HEK293 (cell line): Measurements from ENCODE around the gene SDHAF4.
"Not testable (repeated sequence)": the region's sequence is repeated elsewhere in the genome, so short reads cannot be mapped to it uniquely, and the experiment has no call there.

Experiments
- CTCF ChIA-PET: fragments of 350-600 bp; formaldehyde crosslinking; extraction: SDS; loops from one replicate; lab custom pipeline; 2021; ENCODE audit warnings: antibody characterized with exemption; lab: Yijun Ruan, JAX
- POLR2A ChIA-PET: fragments of 300-600 bp; formaldehyde crosslinking; extraction: SDS; loops from one replicate; lab custom pipeline; 2020; ENCODE audit warnings: antibody characterized with exemption, inconsistent platforms; lab: Yijun Ruan, JAX
- H3K27ac ChIP-seq: fragments of 200-500 bp; sonication (Bioruptor generic); 2 replicates; pipeline ENCODE4 v1.5.1; 2014; ENCODE audit warnings: low read depth, low read length, control low read depth, inconsistent platforms; ENCODE audit errors: extremely low read depth
- H3K36me3 ChIP-seq, 2 experiments: fragments of 200-500 bp in 1 of 2; sonication (Bioruptor generic) in 1 of 2; 1 replicate in 1 of 2; 2 replicates in 1 of 2; pipeline ENCODE4 v1.5.1; 2014 to 2017; ENCODE audit warnings: inconsistent platforms in 2 of 2, low read length in 2 of 2; ENCODE audit not compliant: control insufficient read depth in 2 of 2, insufficient read depth in 1 of 2
- H3K4me1 ChIP-seq: fragments of 200-500 bp; sonication (Bioruptor generic); 2 replicates; pipeline ENCODE4 v1.5.1; 2014; ENCODE audit warnings: mild to moderate bottlenecking, low read length, inconsistent platforms; ENCODE audit not compliant: control insufficient read depth, insufficient read depth
- H3K4me3 ChIP-seq: 2 replicates; pipeline ENCODE4 v1.5.1; 2011; ENCODE audit warnings: low read depth, mild to moderate bottlenecking, control low read depth, low read length, moderate library complexity
- H3K9me3 ChIP-seq: fragments of 200-500 bp; sonication (Bioruptor generic); 2 replicates; pipeline ENCODE4 v1.5.1; 2014; ENCODE audit warnings: low read depth, low read length, inconsistent platforms; ENCODE audit not compliant: control insufficient read depth, insufficient read depth
- ATF2 ChIP-seq: fragments of 450-650 bp; formaldehyde crosslinking; IDR thresholded peaks from 2 replicates; pipeline ENCODE4 v1.5.1; 2016; ENCODE audit warnings: missing biosample characterization, missing genetic modification characterization, low read depth
- EGR2 ChIP-seq: fragments of 450-650 bp; formaldehyde crosslinking; IDR thresholded peaks from 2 replicates; pipeline ENCODE4 v1.5.1; 2016; ENCODE audit warnings: low read depth, missing biosample characterization, missing genetic modification characterization
- HOXC10 ChIP-seq: sonication (generic); formaldehyde crosslinking; IDR thresholded peaks from 2 replicates; pipeline ENCODE4 v1.8.1; 2023; ENCODE audit warnings: mild to moderate bottlenecking, missing genetic modification reagents
- MZF1 ChIP-seq: fragments of 450-650 bp; formaldehyde crosslinking; IDR thresholded peaks from 2 replicates; pipeline ENCODE4 v1.5.1; 2017; ENCODE audit warnings: missing biosample characterization, missing genetic modification characterization, borderline replicate concordance
- OSR2 ChIP-seq: fragments of 450-650 bp; formaldehyde crosslinking; IDR thresholded peaks from 2 replicates; pipeline ENCODE4 v1.5.1; 2016; ENCODE audit warnings: missing biosample characterization, missing genetic modification characterization
- PBX3 ChIP-seq: sonication (generic); formaldehyde crosslinking; IDR thresholded peaks from 2 replicates; pipeline ENCODE4 v1.8.1; 2022; ENCODE audit warnings: mild to moderate bottlenecking, moderate library complexity, missing genetic modification reagents
- REST ChIP-seq: fragments of 450-650 bp; formaldehyde crosslinking; IDR thresholded peaks from 2 replicates; pipeline ENCODE4 v1.5.1; 2016; ENCODE audit warnings: missing biosample characterization, missing genetic modification characterization
- SCRT2 ChIP-seq: fragments of 450-650 bp; formaldehyde crosslinking; IDR thresholded peaks from 2 replicates; pipeline ENCODE4 v1.5.1; 2016; ENCODE audit warnings: missing biosample characterization, missing genetic modification characterization
- TRIM28 ChIP-seq: IDR thresholded peaks from 2 replicates; pipeline ENCODE4 v1.6.1; 2011; ENCODE audit warnings: low read length, control low read depth, borderline replicate concordance
- ZBTB20 ChIP-seq: fragments of 450-650 bp; formaldehyde crosslinking; IDR thresholded peaks from 2 replicates; pipeline ENCODE4 v1.5.1; 2016; ENCODE audit warnings: missing biosample characterization, missing genetic modification characterization
- ZBTB48 ChIP-seq: fragments of 450-650 bp; formaldehyde crosslinking; IDR thresholded peaks from 2 replicates; pipeline ENCODE4 v1.5.1; 2016; ENCODE audit warnings: missing biosample characterization, missing genetic modification characterization
- ZFP3 ChIP-seq: fragments of 450-650 bp; formaldehyde crosslinking; IDR thresholded peaks from 2 replicates; pipeline ENCODE4 v1.5.1; 2016; ENCODE audit warnings: low read depth, missing biosample characterization, missing genetic modification characterization
- ZIC2 ChIP-seq: fragments of 450-650 bp; formaldehyde crosslinking; IDR thresholded peaks from 2 replicates; pipeline ENCODE4 v1.5.1; 2016; ENCODE audit warnings: missing biosample characterization, missing genetic modification characterization
- ZNF121 ChIP-seq: fragments of 450-650 bp; formaldehyde crosslinking; IDR thresholded peaks from 2 replicates; pipeline ENCODE4 v1.5.1; 2016; ENCODE audit warnings: missing biosample characterization, missing genetic modification characterization
- ZNF146 ChIP-seq: fragments of 450-650 bp; formaldehyde crosslinking; IDR thresholded peaks from 2 replicates; pipeline ENCODE4 v1.5.1; 2016; ENCODE audit warnings: missing biosample characterization, missing genetic modification characterization
- ZNF223 ChIP-seq: fragments of 450-650 bp; formaldehyde crosslinking; IDR thresholded peaks from 2 replicates; pipeline ENCODE4 v1.5.1; 2016; ENCODE audit warnings: missing biosample characterization, missing genetic modification characterization
- ZNF280C ChIP-seq: fragments of 450-650 bp; formaldehyde crosslinking; IDR thresholded peaks from 2 replicates; pipeline ENCODE4 v1.5.1; 2016; ENCODE audit warnings: missing biosample characterization, missing genetic modification characterization
- ZNF416 ChIP-seq: fragments of 450-650 bp; formaldehyde crosslinking; IDR thresholded peaks from 2 replicates; pipeline ENCODE4 v1.5.1; 2016; ENCODE audit warnings: missing biosample characterization, missing genetic modification characterization
- ZNF600 ChIP-seq: fragments of 450-650 bp; formaldehyde crosslinking; IDR thresholded peaks from 2 replicates; pipeline ENCODE4 v1.5.1; 2016; ENCODE audit warnings: missing biosample characterization, missing genetic modification characterization
- ZNF677 ChIP-seq: fragments of 450-650 bp; IDR thresholded peaks from 2 replicates; pipeline ENCODE4 v1.5.0; 2018; ENCODE audit warnings: missing biosample characterization, mild to moderate bottlenecking, missing genetic modification characterization, moderate library complexity
- ZNF76 ChIP-seq: fragments of 450-650 bp; formaldehyde crosslinking; IDR thresholded peaks from 2 replicates; pipeline ENCODE4; 2016; ENCODE audit warnings: low read depth, missing biosample characterization, missing genetic modification characterization, borderline replicate concordance
- ZNF837 ChIP-seq: fragments of 450-650 bp; formaldehyde crosslinking; IDR thresholded peaks from 2 replicates; pipeline ENCODE4 v1.5.1; 2016; ENCODE audit warnings: missing biosample characterization, missing genetic modification characterization

SDHAF4 gene

DNA sequence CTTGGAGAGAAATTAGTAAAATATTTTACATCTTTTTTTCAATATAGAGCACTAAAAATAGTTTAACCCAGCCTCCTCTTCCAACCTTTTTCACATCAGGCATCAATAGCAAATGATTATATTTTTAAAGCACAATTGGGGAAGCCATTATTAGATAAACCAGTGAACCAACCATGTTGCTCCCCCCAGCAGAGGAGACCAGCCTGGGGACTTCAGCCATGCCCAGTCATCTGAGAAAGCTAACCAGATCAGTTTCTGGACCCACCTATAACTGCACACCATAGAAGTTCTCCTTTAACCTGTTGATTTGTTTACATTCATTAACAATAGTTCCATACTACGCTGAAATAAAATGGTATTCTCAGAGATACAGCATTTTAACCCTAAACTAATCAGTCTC lies 13.8 kb upstream of the SDHAF4 start:
- no peak overlapping the region for H3K4me3 ChIP-seq
- H3K9me3 ChIP-seq: no peaks in the 10 kb centered on the region
- H3K27ac ChIP-seq: no peak overlapping the region
- no peaks in the 10 kb centered on the region for H3K4me1 ChIP-seq
- ChIA-PET POLR2A (no interaction called here), CTCF (interaction anchor here (0.7 to 1.3 kb wide), 4 partner anchors 33 to 238 kb away, joined by 3 to 5 read pairs (median 3); no protein-coding TSS in a partner anchor)
- peaks cover 0 to 3% of the 10 kb centered on the region in 2 experiments; a peak in 1 of 3 replicates for H3K36me3 ChIP-seq
- no peak for TF ChIP-seq MZF1 (tag by site-specific recombination)
- no peak for TF ChIP-seq ZNF76 (tag by site-specific recombination)
- peak; percentile 53; the same call in 1 of the 2 replicates for TF ChIP-seq SCRT2
- TF ChIP-seq ZFP3 (tag by site-specific recombination): no peak
- TF ChIP-seq ZNF146 (tag by site-specific recombination): no peak
- no peak for TF ChIP-seq ZNF600 (tag by site-specific recombination)

DNA sequence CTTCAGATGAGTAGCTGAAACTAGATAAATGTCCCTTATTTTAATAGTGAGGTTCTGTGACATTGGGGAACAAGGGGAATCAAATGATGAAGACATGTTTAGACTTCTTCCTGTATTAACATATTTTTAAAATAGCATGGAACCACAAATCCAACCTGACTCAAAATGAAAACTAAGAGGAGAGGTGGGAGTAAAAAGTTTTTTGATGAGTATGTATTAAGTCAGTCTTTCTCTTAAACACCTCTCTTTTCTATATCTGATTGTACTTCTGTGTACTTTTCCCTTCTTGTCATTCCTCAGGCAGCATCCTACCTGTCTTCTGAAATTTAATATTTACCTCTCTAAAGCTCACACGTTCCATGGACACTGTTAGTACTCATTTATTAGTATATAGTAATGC lies 8.7 kb upstream of the SDHAF4 start:
- Histone ChIP-seq H3K4me3 (no peak overlapping the region), H3K9me3 (no peaks in the 10 kb centered on the region), H3K36me3 (peaks cover 0 to 5% of the 10 kb centered on the region in 2 experiments; a peak in 1 of 3 replicates), H3K4me1 (no peaks in the 10 kb centered on the region), H3K27ac (no peak overlapping the region)
- POLR2A ChIA-PET: no interaction called here
- CTCF ChIA-PET: interaction anchor here (0.8 to 1.2 kb wide), 4 partner anchors 9 to 248 kb away, joined by 3 to 4 read pairs (median 4); no protein-coding TSS in a partner anchor
- TF ChIP-seq ATF2 (tag by site-specific recombination): no peak
- TF ChIP-seq ZBTB20 (tag by site-specific recombination): no peak
- no peak for TF ChIP-seq SCRT2
- no peak for TF ChIP-seq ZNF416 (tag by site-specific recombination)
- TF ChIP-seq ZNF280C (tag by site-specific recombination): no peak
- no peak for TF ChIP-seq ZBTB48 (tag by site-specific recombination)
- TF ChIP-seq TRIM28: no peak
- TF ChIP-seq ZNF223 (tag by site-specific recombination): no peak
- TF ChIP-seq EGR2 (tag by site-specific recombination): no peak
- no peak for TF ChIP-seq ZNF677 (tag by site-specific recombination)

GRCh38 chr6:70562401-70562800 lies 4.3 kb upstream of the SDHAF4 start:
- TF ChIP-seq ZNF121 (tag by site-specific recombination): 0 out of 2 replicates have a peak, but pooled peaks have one; percentile 37
- H3K36me3 ChIP-seq, CTCF ChIA-PET, POLR2A ChIA-PET, H3K4me3 ChIP-seq, H3K27ac ChIP-seq, H3K9me3 ChIP-seq, H3K4me1 ChIP-seq: not testable (repeated sequence)

GRCh38 chr6:70563530-70563929 lies 3.2 kb upstream of the SDHAF4 start:
- no peak overlapping the region for H3K27ac ChIP-seq
- 0 out of 2 replicates have a peak, but pooled peaks have one; percentile 23 for TF ChIP-seq OSR2
- TF ChIP-seq PBX3 (CRISPR knock-in tag): no peak
- no peak for TF ChIP-seq ZNF837 (tag by site-specific recombination)
- no peak for TF ChIP-seq REST (tag by site-specific recombination)
- TF ChIP-seq ZIC2 (tag by site-specific recombination): peak; percentile 55
- no peak for TF ChIP-seq HOXC10 (CRISPR knock-in tag)

More at GRCh38 chr6:70563530-70563929, 3.2 kb upstream of the SDHAF4 start:
- Histone ChIP-seq H3K4me3 (no peak overlapping the region), H3K36me3 (peaks cover under 1 to 6% of the 10 kb centered on the region in 2 experiments; a peak in 2 of 3 replicates), H3K4me1 (no peaks in the 10 kb centered on the region), H3K9me3 (no peaks in the 10 kb centered on the region)
- ChIA-PET CTCF (no interaction called here), POLR2A (no interaction called here)
